H1 (cell line): ENCODE results near the gene FAM76A. TPM values are rescaled to one million over a fixed set of nuclear protein-coding genes. Genes with fewer than 3 reads are reported as not detected.

ENCODE experiments used
- CHD2 ChIP-seq: IDR thresholded peaks from 2 replicates; pipeline ENCODE4 v1.6.1; 2012; ENCODE audit warnings: low read length, improper control_type of control experiment
- RFX5 ChIP-seq: IDR thresholded peaks from 2 replicates; pipeline ENCODE4 v1.6.1; 2011; ENCODE audit warnings: low read depth, low read length, improper control_type of control experiment, borderline replicate concordance
- polyA plus RNA-seq, 7 experiments: library from polyadenylated mRNA; depleted of rRNA in 3 of 7; stranded (reverse) in 5 of 7; unstranded in 2 of 7; fragments of >200 nt in 5 of 7; fragments of 200-250 nt in 2 of 7; gene quantifications; 1 replicate in 5 of 7; 2 replicates in 1 of 7; 4 replicates in 1 of 7; pipeline versions ENCODE4 v1.2.1 to v1.2.3, GENCODE V29; 2011 to 2013; ENCODE audit warnings: missing spikeins in 2 of 7, mixed read lengths in 2 of 7
- total RNA-seq: library from RNA; stranded (reverse); fragmentation: NEBNext Ultra II Directional; extraction: Animal tissue kit (Norgen Biotek cat#: 25700); gene quantifications from 2 replicates; pipeline ENCODE4 v1.2.1, GENCODE V29; 2021
- TF ChIP-seq, protein P1 (sequence below): fragments of 300-600 bp; sonication (generic); IDR thresholded peaks from 2 replicates; pipeline ENCODE4 v1.7.1; 2012; ENCODE audit warnings: low read length, moderate library complexity, mild to moderate bottlenecking, inconsistent platforms; ENCODE audit not compliant: insufficient replicate concordance
- TF ChIP-seq, protein P2 (sequence below): IDR thresholded peaks from 2 replicates; pipeline ENCODE4 v1.6.1; 2012; ENCODE audit warnings: low read length, inconsistent platforms

Gene FAM76A
- total and polyA plus RNA-seq, 2 of the 8 experiments (the other 6 are each of a cell fraction or from before 2014, with no cell fraction given), result 3.4 to 16.2 TPM

DNA sequence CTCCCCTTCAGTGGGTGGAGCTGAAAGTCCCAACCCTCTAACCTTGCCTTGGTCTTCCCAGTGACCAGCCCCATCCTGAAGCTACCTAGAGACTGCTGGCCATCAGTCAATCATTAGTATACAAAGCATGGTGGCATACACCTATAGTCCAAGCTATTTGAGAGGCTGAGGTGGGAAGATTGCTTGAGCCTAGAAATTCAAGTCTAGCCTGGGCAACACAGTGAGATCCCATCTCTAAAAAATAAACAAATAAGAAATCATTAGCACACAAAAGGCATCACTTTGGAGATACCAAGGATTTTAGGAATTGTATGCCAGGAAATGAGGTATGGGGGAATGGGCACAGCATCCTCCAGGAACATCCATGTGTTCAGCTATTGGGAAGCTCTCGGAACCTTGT, 49.4 kb upstream of the FAM76A start (continued):
- TF ChIP-seq, protein P1, sequence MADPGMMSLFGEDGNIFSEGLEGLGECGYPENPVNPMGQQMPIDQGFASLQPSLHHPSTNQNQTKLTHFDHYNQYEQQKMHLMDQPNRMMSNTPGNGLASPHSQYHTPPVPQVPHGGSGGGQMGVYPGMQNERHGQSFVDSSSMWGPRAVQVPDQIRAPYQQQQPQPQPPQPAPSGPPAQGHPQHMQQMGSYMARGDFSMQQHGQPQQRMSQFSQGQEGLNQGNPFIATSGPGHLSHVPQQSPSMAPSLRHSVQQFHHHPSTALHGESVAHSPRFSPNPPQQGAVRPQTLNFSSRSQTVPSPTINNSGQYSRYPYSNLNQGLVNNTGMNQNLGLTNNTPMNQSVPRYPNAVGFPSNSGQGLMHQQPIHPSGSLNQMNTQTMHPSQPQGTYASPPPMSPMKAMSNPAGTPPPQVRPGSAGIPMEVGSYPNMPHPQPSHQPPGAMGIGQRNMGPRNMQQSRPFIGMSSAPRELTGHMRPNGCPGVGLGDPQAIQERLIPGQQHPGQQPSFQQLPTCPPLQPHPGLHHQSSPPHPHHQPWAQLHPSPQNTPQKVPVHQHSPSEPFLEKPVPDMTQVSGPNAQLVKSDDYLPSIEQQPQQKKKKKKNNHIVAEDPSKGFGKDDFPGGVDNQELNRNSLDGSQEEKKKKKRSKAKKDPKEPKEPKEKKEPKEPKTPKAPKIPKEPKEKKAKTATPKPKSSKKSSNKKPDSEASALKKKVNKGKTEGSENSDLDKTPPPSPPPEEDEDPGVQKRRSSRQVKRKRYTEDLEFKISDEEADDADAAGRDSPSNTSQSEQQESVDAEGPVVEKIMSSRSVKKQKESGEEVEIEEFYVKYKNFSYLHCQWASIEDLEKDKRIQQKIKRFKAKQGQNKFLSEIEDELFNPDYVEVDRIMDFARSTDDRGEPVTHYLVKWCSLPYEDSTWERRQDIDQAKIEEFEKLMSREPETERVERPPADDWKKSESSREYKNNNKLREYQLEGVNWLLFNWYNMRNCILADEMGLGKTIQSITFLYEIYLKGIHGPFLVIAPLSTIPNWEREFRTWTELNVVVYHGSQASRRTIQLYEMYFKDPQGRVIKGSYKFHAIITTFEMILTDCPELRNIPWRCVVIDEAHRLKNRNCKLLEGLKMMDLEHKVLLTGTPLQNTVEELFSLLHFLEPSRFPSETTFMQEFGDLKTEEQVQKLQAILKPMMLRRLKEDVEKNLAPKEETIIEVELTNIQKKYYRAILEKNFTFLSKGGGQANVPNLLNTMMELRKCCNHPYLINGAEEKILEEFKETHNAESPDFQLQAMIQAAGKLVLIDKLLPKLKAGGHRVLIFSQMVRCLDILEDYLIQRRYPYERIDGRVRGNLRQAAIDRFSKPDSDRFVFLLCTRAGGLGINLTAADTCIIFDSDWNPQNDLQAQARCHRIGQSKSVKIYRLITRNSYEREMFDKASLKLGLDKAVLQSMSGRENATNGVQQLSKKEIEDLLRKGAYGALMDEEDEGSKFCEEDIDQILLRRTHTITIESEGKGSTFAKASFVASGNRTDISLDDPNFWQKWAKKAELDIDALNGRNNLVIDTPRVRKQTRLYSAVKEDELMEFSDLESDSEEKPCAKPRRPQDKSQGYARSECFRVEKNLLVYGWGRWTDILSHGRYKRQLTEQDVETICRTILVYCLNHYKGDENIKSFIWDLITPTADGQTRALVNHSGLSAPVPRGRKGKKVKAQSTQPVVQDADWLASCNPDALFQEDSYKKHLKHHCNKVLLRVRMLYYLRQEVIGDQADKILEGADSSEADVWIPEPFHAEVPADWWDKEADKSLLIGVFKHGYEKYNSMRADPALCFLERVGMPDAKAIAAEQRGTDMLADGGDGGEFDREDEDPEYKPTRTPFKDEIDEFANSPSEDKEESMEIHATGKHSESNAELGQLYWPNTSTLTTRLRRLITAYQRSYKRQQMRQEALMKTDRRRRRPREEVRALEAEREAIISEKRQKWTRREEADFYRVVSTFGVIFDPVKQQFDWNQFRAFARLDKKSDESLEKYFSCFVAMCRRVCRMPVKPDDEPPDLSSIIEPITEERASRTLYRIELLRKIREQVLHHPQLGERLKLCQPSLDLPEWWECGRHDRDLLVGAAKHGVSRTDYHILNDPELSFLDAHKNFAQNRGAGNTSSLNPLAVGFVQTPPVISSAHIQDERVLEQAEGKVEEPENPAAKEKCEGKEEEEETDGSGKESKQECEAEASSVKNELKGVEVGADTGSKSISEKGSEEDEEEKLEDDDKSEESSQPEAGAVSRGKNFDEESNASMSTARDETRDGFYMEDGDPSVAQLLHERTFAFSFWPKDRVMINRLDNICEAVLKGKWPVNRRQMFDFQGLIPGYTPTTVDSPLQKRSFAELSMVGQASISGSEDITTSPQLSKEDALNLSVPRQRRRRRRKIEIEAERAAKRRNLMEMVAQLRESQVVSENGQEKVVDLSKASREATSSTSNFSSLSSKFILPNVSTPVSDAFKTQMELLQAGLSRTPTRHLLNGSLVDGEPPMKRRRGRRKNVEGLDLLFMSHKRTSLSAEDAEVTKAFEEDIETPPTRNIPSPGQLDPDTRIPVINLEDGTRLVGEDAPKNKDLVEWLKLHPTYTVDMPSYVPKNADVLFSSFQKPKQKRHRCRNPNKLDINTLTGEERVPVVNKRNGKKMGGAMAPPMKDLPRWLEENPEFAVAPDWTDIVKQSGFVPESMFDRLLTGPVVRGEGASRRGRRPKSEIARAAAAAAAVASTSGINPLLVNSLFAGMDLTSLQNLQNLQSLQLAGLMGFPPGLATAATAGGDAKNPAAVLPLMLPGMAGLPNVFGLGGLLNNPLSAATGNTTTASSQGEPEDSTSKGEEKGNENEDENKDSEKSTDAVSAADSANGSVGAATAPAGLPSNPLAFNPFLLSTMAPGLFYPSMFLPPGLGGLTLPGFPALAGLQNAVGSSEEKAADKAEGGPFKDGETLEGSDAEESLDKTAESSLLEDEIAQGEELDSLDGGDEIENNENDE, result no peak
- TF ChIP-seq, protein P2, sequence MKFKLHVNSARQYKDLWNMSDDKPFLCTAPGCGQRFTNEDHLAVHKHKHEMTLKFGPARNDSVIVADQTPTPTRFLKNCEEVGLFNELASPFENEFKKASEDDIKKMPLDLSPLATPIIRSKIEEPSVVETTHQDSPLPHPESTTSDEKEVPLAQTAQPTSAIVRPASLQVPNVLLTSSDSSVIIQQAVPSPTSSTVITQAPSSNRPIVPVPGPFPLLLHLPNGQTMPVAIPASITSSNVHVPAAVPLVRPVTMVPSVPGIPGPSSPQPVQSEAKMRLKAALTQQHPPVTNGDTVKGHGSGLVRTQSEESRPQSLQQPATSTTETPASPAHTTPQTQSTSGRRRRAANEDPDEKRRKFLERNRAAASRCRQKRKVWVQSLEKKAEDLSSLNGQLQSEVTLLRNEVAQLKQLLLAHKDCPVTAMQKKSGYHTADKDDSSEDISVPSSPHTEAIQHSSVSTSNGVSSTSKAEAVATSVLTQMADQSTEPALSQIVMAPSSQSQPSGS, result no peak
- TF ChIP-seq RFX5, result no peak
- TF ChIP-seq CHD2, result no peak
